ENCODE results near the gene RAB6B. TPM values are rescaled to one million over a fixed set of nuclear protein-coding genes. Genes with fewer than 3 reads are reported as not detected.

Gene RAB6B
- total RNA-seq, 1 experiment from 2014 or later = 0.18 TPM

DNA sequence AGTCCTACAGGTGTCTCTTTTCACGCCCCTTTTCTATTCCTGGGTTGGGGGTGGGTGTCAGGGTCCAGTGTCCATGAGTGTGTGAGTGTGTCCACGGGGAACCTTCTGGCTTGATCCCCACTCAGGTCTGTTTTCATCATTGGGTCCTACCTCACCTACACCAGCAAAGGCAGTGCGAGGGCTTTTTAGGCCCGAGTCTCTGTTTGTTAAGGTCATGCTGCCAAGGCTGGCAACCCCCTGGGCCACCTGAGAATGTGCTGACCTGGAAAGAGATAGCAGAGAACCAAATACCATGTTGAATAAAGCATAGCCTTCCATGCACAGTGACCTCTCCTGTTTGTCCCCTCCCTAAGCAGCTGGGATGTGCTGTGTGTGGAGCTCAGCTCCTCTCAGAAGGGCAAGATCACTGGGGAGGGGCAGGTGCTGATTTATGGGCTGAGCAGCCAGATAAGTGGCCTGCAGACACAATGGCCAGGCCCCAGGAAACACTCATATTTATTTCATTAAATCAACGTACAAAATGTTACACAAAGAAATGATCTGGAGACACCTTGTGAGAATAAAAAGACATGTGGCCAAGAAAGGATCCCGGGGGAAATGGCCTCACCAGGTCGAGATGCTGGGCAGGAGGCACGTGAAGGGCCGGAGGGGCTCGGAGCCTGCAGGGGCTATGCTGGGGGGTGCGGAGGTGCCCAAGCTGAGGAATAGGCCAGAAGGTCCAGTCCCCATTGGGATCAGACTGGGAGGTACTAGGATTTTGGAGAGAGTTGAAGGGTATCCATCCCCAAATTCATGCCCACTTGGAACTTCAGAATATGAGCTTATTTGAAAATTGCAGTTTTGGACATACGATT, 36.1 kb downstream of the RAB6B start:
- no peaks in the 10 kb centered on the region for H3K4me1 ChIP-seq (replicated peaks)
- no peak for DNase-seq (ENCODE audit: low read depth in 1 of 2, low spot score in 2 of 2)
- H3K36me3 ChIP-seq = no peaks in the 10 kb centered on the region
- no peak overlapping the region for H3K27ac ChIP-seq
- H3K9me3 ChIP-seq (replicated peaks) = no peaks in the 10 kb centered on the region
- H3K27me3 ChIP-seq (replicated peaks) = no peaks in the 10 kb centered on the region
- H3K4me3 ChIP-seq = no peak overlapping the region

DNA sequence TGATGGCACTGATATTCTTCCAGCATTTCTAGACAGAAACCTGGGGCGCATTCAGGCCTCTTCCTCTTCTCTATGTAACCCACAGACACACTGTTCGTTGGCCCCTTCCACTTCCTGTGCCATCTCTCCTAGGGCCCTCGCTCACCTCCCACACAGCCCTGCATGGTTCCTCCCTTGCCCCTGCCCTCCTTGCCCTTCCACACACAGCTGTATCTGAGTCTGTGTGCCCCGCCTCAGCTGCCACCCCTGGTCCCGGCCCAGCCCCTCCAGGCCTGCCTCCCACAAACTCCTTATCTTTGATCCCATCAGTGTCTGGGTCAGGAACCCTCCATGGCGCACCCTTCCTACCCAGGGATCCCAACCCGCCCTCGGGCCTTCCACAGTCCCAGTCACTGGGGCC, 37.9 kb downstream of the RAB6B start:
- no peak for DNase-seq (ENCODE audit: low read depth in 1 of 2, low spot score in 2 of 2)
- Histone ChIP-seq H3K4me3 (no peak overlapping the region), H3K9me3 (replicated peaks) (no peaks in the 10 kb centered on the region), H3K27me3 (replicated peaks) (no peaks in the 10 kb centered on the region), H3K4me1 (replicated peaks) (no peaks in the 10 kb centered on the region), H3K36me3 (no peaks in the 10 kb centered on the region), H3K27ac (no peak overlapping the region)

DNA sequence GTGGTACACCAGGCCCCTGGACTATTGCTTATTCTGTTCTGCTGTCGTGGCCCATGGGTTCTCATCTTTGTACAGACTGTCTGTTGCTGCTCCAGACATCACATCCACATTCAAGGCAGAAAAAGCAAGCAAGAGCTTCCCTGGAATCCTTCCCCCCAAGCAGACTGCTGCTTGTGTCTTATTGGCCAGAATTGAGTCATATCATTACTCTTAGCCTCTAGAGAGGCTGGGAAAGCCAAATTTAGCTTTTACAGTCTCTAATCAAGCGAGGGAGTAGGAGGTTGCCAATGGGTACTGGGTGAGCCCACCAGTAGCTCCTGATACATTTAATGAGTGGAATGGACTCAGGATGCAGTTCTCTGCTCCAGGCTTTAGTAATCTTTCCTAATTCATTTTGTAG, 39.4 kb downstream of the RAB6B start:
- no peak overlapping the region for H3K27ac ChIP-seq
- no peaks in the 10 kb centered on the region for H3K27me3 ChIP-seq (replicated peaks)
- no peak for DNase-seq (ENCODE audit: low read depth in 1 of 2, low spot score in 2 of 2)
- H3K36me3 ChIP-seq = no peaks in the 10 kb centered on the region
- H3K4me3 ChIP-seq = no peak overlapping the region
- no peaks in the 10 kb centered on the region for H3K4me1 ChIP-seq (replicated peaks)
- H3K9me3 ChIP-seq (replicated peaks) = no peaks in the 10 kb centered on the region

GRCh38 chr3:133855772-133856171, 39.9 kb downstream of the RAB6B start:
- Histone ChIP-seq H3K4me3 (no peak overlapping the region), H3K9me3 (replicated peaks) (no peaks in the 10 kb centered on the region), H3K36me3 (no peaks in the 10 kb centered on the region), H3K27me3 (replicated peaks) (no peaks in the 10 kb centered on the region), H3K27ac (no peak overlapping the region), H3K4me1 (replicated peaks) (no peaks in the 10 kb centered on the region)
- DNase-seq (ENCODE audit: low read depth in 1 of 2, low spot score in 2 of 2) = no peak

- Histone ChIP-seq H3K27ac (no peak overlapping the region), H3K36me3 (no peaks in the 10 kb centered on the region), H3K9me3 (replicated peaks) (no peaks in the 10 kb centered on the region), H3K4me1 (replicated peaks) (no peaks in the 10 kb centered on the region), H3K4me3 (no peak overlapping the region), H3K27me3 (replicated peaks) (no peaks in the 10 kb centered on the region)
- no peak for DNase-seq (ENCODE audit: low read depth in 1 of 2, low spot score in 2 of 2)
Measured at GRCh38 chr3:133855002-133855370, 40.7 kb downstream of the RAB6B start.

DNA sequence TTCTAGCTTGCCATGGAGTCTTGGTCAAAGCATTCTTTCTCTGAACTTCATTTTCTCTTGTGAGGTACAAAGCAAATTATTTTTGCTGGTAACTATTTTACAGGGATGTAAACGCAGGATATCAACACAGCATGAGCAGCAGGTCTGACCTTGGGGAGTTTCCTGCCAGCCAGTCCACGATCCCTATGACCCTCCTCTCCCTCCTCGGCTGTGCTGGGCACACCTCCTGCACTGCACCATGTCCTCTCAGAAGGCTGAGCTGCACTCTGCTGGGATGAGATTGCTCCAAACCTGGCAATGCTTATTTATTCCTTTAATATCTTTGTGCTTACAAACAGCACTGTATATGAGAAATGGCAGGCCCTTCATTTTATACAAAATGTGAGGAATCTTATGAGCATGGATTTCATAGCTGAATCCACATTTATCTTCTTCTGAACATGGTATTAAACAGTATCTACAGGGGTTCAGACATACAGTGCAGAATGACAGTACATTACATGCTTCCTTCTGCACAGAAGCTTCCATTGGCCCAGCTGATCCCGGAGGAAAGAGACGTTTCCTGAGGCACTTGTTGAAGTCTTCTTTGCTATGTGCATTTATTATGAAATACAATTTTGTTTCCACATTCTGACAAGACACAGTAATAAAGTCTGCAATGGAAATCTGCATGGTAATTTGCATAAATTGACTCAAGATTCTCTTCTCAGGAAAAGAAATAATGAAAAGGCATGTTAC, 41.2 kb downstream of the RAB6B start:
- no peak for DNase-seq (ENCODE audit: low read depth in 1 of 2, low spot score in 2 of 2)
- H3K4me1 ChIP-seq (replicated peaks) = no peaks in the 10 kb centered on the region
- no peaks in the 10 kb centered on the region for H3K36me3 ChIP-seq
- H3K9me3 ChIP-seq (replicated peaks) = no peaks in the 10 kb centered on the region
- H3K4me3 ChIP-seq = no peak overlapping the region
- H3K27ac ChIP-seq = no peak overlapping the region
- no peaks in the 10 kb centered on the region; the same call in 1 of the 2 replicates for H3K27me3 ChIP-seq (replicated peaks)

DNA sequence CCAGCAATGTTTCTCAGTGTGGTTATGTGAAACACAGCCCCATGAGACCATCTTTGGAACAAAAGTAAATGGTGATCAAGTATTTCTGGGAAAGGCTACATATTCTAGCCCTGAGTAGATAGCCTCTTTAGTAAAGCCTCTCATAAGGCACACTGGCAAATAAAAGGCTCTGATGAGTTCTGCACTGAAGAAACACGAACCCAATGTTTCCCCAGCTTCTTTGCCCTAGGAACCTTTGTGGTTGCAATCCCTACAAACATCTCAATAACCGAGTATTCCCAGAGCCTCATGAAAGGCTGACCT, 41.8 kb downstream of the RAB6B start:
- no peaks in the 10 kb centered on the region for H3K36me3 ChIP-seq
- H3K27me3 ChIP-seq (replicated peaks) = no peaks in the 10 kb centered on the region; the same call in 1 of the 2 replicates
- no peak overlapping the region for H3K4me3 ChIP-seq
- no peak for DNase-seq (ENCODE audit: low read depth in 1 of 2, low spot score in 2 of 2)
- H3K4me1 ChIP-seq (replicated peaks) = no peaks in the 10 kb centered on the region
- H3K9me3 ChIP-seq (replicated peaks) = no peaks in the 10 kb centered on the region
- H3K27ac ChIP-seq = no peak overlapping the region

- no peak overlapping the region for H3K4me3 ChIP-seq
- H3K27me3 ChIP-seq (replicated peaks) = no peaks in the 10 kb centered on the region; the same call in 1 of the 2 replicates
- H3K4me1 ChIP-seq (replicated peaks) = no peaks in the 10 kb centered on the region
- no peaks in the 10 kb centered on the region for H3K36me3 ChIP-seq
- H3K9me3 ChIP-seq (replicated peaks) = no peaks in the 10 kb centered on the region
- no peak overlapping the region for H3K27ac ChIP-seq
- DNase-seq (ENCODE audit: low read depth in 1 of 2, low spot score in 2 of 2) = no peak
Measured at GRCh38 chr3:133853063-133853924, 42.4 kb downstream of the RAB6B start.

- Histone ChIP-seq H3K27ac (no peak overlapping the region), H3K27me3 (replicated peaks) (peaks cover under 1% of the 10 kb centered on the region; the same call in 1 of the 2 replicates), H3K36me3 (no peaks in the 10 kb centered on the region), H3K9me3 (replicated peaks) (no peaks in the 10 kb centered on the region), H3K4me3 (no peak overlapping the region), H3K4me1 (replicated peaks) (no peaks in the 10 kb centered on the region)
- no peak for DNase-seq (ENCODE audit: low read depth in 1 of 2, low spot score in 2 of 2)
Measured at GRCh38 chr3:133851931-133852330, 43.8 kb downstream of the RAB6B start.

- H3K27ac ChIP-seq = no peak overlapping the region
- H3K4me3 ChIP-seq = no peak overlapping the region
- H3K9me3 ChIP-seq (replicated peaks) = no peaks in the 10 kb centered on the region
- H3K36me3 ChIP-seq = no peaks in the 10 kb centered on the region
- no peak for DNase-seq (ENCODE audit: low read depth in 1 of 2, low spot score in 2 of 2)
- H3K27me3 ChIP-seq (replicated peaks) = peaks cover 5% of the 10 kb centered on the region; the same call in 1 of the 2 replicates
- H3K4me1 ChIP-seq (replicated peaks) = no peaks in the 10 kb centered on the region
Measured at GRCh38 chr3:133851266-133851906, 44.3 kb downstream of the RAB6B start.

DNA sequence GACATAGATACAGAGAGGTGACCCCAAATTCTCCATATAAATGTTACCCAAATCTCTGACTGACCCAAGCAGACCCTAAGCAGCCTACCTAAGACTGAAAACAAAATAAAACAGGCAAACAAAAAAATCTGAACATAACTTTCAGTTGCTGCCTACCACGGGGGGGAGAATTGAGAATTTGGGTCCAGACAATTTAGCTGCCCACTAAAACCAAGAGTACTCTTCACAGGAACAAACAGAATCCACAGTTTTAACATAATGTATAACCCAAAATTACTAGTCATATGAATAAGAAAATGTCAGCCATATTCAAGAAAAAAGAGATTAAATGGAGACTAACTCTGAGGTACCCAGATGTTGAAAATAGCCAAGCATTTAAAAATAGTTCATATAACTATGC, 45.6 kb downstream of the RAB6B start:
- Histone ChIP-seq H3K4me1 (replicated peaks) (no peaks in the 10 kb centered on the region), H3K27ac (no peak overlapping the region), H3K27me3 (replicated peaks) (peaks cover 5% of the 10 kb centered on the region; the same call in 1 of the 2 replicates), H3K4me3 (no peak overlapping the region), H3K36me3 (no peaks in the 10 kb centered on the region), H3K9me3 (replicated peaks) (no peaks in the 10 kb centered on the region)
- DNase-seq (ENCODE audit: low read depth in 1 of 2, low spot score in 2 of 2) = no peak

- no peaks in the 10 kb centered on the region for H3K4me1 ChIP-seq (replicated peaks)
- no peak overlapping the region for H3K4me3 ChIP-seq
- no peak overlapping the region for H3K27ac ChIP-seq
- peaks cover 5% of the 10 kb centered on the region; the same call in 1 of the 2 replicates for H3K27me3 ChIP-seq (replicated peaks)
- no peak for DNase-seq (ENCODE audit: low read depth in 1 of 2, low spot score in 2 of 2)
- no peaks in the 10 kb centered on the region for H3K36me3 ChIP-seq
- H3K9me3 ChIP-seq (replicated peaks) = no peaks in the 10 kb centered on the region
Measured at GRCh38 chr3:133849346-133849745, 46.3 kb downstream of the RAB6B start.

- Histone ChIP-seq H3K4me3 (no peak overlapping the region), H3K4me1 (replicated peaks) (no peaks in the 10 kb centered on the region), H3K9me3 (replicated peaks) (no peaks in the 10 kb centered on the region), H3K36me3 (no peaks in the 10 kb centered on the region), H3K27ac (no peak overlapping the region), H3K27me3 (replicated peaks) (peaks cover 5% of the 10 kb centered on the region; the same call in 1 of the 2 replicates)
- no peak for DNase-seq (ENCODE audit: low read depth in 1 of 2, low spot score in 2 of 2)
Measured at GRCh38 chr3:133845127-133845526, 50.6 kb downstream of the RAB6B start.
